RWPE2 (cell line): ENCODE results near the gene TPPP2.

Experiments
- ATAC-seq: fragments of 200-7000 bp; cut with Tn5 transposase; 3 replicates; pipeline ENCODE4 v1.9.1; 2021; ENCODE audit warnings: low read depth
- DNase-seq: peaks from one replicate; pipeline ENCODE4 v3.0.0-alpha.2; 2020; ENCODE audit warnings: low spot score
- H3K27ac ChIP-seq: fragments of 450-650 bp; 2 replicates; pipeline ENCODE4 v1.5.1; 2017; ENCODE audit warnings: mild to moderate bottlenecking; ENCODE audit not compliant: poor library complexity, severe bottlenecking
- H3K27me3 ChIP-seq: fragments of 250-450 bp; sonication (Bioruptor Pico); 2 replicates; pipeline ENCODE4 v1.5.1; 2021; ENCODE audit warnings: mild to moderate bottlenecking, moderate library complexity; ENCODE audit not compliant: insufficient read depth, poor library complexity, severe bottlenecking
- H3K36me3 ChIP-seq: fragments of 250-450 bp; sonication (Bioruptor Pico); 2 replicates; pipeline ENCODE4 v1.5.1; 2020; ENCODE audit warnings: low read depth, mild to moderate bottlenecking, moderate library complexity
- H3K4me1 ChIP-seq: fragments of 250-450 bp; sonication (Bioruptor Pico); 2 replicates; pipeline ENCODE4 v1.5.1; 2021; ENCODE audit warnings: mild to moderate bottlenecking, moderate library complexity; ENCODE audit not compliant: insufficient read depth, poor library complexity, severe bottlenecking
- H3K4me3 ChIP-seq: fragments of 250-450 bp; sonication (Bioruptor Pico); 2 replicates; pipeline ENCODE4 v1.5.1; 2021; ENCODE audit warnings: mild to moderate bottlenecking, moderate library complexity; ENCODE audit not compliant: severe bottlenecking
- H3K9me3 ChIP-seq: fragments of 250-450 bp; sonication (Bioruptor Pico); 2 replicates; pipeline ENCODE4 v1.5.1; 2021; ENCODE audit warnings: mild to moderate bottlenecking, moderate library complexity; ENCODE audit not compliant: severe bottlenecking
- CTCF ChIP-seq: fragments of 450-650 bp; IDR thresholded peaks from one replicate; pipeline ENCODE4 v1.5.1; 2017; ENCODE audit warnings: mild to moderate bottlenecking, moderate library complexity; ENCODE audit not compliant: poor library complexity, severe bottlenecking

TPPP2 gene

DNA sequence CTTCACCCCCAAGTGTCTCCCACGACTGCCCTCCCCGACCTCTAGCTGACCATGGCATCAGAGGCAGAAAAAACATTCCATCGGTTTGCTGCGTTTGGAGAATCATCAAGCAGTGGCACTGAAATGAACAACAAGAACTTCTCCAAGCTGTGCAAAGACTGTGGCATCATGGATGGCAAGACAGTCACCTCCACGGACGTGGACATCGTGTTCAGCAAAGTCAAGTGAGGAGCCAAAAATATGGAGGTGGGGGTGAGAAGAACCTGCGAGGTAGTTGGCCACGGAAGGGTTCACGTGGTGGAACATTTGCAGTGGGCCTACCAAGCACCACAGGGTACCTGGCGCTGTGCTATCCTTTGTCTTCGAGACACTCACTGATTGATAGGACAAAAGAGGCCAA lies 514 bp downstream of the TPPP2 start:
- ATAC-seq (no peak), DNase-seq (no peak)
- Histone ChIP-seq H3K27me3 (no peaks in the 10 kb centered on the region), H3K4me1 (no peaks in the 10 kb centered on the region), H3K4me3 (no peak overlapping the region), H3K9me3 (no peaks in the 10 kb centered on the region), H3K36me3 (no peaks in the 10 kb centered on the region), H3K27ac (no peak overlapping the region)
- no peak for TF ChIP-seq CTCF

DNA sequence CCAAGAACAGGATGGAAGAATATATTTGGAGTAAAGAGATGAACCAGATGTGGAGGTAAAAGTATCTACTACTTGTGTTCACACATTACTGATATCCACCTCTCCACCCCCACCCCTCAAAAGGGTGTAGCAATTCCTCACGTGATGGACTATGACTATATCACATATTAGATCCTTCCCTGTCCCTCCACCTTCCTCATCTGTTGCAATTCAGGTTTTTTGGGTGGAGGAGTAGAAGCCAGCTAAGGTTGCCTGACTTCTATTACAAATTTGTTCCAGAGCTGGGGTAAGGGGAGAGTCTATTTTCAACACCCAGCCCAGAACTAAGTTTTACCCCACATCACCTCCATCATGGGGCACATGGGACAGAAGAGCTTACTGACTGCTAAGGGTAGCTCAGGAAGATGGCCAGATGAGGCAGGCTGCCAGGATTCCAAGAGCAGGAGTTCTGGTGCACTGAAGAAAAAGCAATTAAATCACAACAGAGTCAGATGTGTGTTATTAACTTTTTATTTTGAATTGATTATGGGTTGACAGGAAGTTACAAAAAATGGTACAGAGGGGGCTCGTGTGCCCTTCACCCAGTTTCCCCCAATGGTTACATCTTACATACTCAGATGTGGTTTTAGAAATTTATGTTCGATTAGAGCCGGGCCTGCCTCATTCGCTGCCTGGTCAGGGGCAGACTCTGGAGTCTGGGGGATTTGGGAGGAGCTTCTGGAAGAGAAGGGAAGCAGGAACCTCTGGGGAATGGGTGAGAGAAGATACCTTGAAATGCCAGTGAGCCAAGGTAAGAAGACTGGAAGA lies 2.5 kb downstream of the TPPP2 start:
- Histone ChIP-seq H3K27me3 (no peaks in the 10 kb centered on the region), H3K4me3 (no peak overlapping the region), H3K4me1 (no peaks in the 10 kb centered on the region), H3K9me3 (no peaks in the 10 kb centered on the region), H3K27ac (no peak overlapping the region), H3K36me3 (no peaks in the 10 kb centered on the region)
- DNase-seq: no peak
- no peak for ATAC-seq
- no peak for TF ChIP-seq CTCF

DNA sequence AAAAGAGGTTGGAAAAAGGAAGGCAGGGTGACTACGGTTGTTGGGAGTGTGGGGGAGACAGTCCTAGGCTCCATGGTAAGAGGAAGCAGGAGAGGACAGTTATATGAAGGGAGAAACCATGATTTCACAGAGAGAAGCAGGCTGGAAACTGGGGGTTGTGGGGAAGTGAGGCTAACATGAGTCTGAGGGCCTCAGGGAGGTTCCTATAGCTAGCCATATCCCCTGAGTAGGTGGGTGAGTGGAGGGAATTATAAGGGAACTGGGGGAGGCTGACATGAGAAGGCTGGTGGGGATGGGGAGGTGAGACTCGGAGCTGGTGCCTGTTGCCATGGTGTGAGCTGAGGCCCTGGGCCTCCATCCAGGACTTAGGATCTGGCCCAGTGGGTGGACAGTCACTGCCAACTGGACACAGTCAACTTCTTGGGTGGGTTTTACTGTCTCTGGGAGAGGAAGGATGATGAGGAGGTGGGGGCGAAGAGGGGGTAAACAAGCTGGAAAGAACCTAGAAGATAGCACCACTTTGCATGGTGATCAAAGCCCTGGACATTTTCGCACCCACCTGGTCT lies 3.2 kb downstream of the TPPP2 start:
- ATAC-seq (no peak), DNase-seq (no peak)
- Histone ChIP-seq H3K27me3 (no peaks in the 10 kb centered on the region), H3K4me1 (no peaks in the 10 kb centered on the region), H3K9me3 (no peaks in the 10 kb centered on the region), H3K36me3 (no peaks in the 10 kb centered on the region), H3K27ac (no peak overlapping the region), H3K4me3 (no peak overlapping the region)
- TF ChIP-seq CTCF: no peak

DNA sequence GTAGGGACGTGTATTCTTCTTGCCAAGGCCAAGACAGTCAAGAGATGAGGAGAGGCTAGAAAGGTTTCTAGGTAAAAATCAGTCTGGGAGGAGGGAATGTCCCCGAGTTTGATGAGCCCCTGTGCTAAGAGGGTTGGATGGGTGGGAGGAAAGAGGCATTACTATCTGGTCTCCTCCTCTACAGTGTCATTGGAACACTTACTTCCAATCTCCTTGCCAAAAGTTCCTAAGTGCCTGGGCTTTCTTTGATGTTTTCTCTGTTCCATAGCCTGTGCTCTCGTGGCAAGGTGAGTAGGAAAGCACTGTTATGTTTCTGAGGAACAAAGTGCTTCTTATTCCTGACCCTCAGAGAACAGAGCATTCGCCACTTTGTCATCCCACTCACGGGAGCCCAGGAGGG lies 4.7 kb downstream of the TPPP2 start, which contains the start of gene RNASE13:
TSS of gene RNASE13 (minus strand) at position 101 of the 400 bp plus-strand sequence. CDS start 519 bp downstream, outside the sequence.
- Histone ChIP-seq H3K36me3 (no peaks in the 10 kb centered on the region), H3K4me1 (peaks cover 1% of the 10 kb centered on the region), H3K9me3 (no peaks in the 10 kb centered on the region), H3K27ac (no peak within 1 kb of the TSS), H3K4me3 (no peak within 1 kb of the TSS), H3K27me3 (no peaks in the 10 kb centered on the region)
- DNase-seq: no peak
- ATAC-seq: no peak
- no peak for TF ChIP-seq CTCF

GRCh38 chr14:21036751-21037150 lies 6.7 kb downstream of the TPPP2 start:
- no peak for TF ChIP-seq CTCF
- no peak overlapping the region for H3K27ac ChIP-seq
- H3K9me3 ChIP-seq: no peaks in the 10 kb centered on the region
- ATAC-seq: no peak
- H3K4me3 ChIP-seq: no peak overlapping the region
- no peak for DNase-seq
- H3K36me3 ChIP-seq: no peaks in the 10 kb centered on the region
- H3K4me1 ChIP-seq: peaks cover 20% of the 10 kb centered on the region
- H3K27me3 ChIP-seq: no peaks in the 10 kb centered on the region
